VCaP (cell line): ENCODE data around the gene XRCC4.
"Not testable (repeated sequence)": the region's sequence is repeated elsewhere in the genome, so short reads cannot be mapped to it uniquely, and the experiment has no call there.

Experiments
- H3K27ac ChIP-seq: fragments of 450-650 bp; 2 replicates; pipeline ENCODE4 v1.5.1; 2017
- CTCF ChIP-seq: fragments of 450-650 bp; conservative IDR thresholded peaks from 2 replicates; pipeline ENCODE4 v1.5.1; 2017; ENCODE audit warnings: mild to moderate bottlenecking, moderate library complexity

XRCC4 gene

GRCh38 chr5:83348281-83348780 lies 271.0 kb downstream of the XRCC4 start:
- no peak overlapping the region for H3K27ac ChIP-seq
- TF ChIP-seq CTCF = no peak

DNA sequence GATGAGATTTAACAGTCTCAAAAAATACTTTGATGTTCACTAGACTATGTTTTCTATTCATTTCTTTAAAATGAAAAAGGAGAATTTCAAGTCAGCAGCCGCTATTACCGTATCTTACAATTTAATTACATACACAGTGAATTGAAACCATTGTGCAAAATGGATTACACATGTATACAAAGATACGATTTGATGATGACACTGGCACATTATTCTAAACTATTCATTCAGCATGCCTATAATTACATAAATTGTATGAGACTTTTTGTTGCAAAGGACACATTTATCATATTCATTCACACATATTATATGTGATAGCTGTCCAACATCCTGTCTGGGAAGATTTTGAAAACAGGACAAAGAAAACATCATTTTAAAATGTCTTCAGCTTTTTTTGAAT lies 275.9 kb downstream of the XRCC4 start:
- H3K27ac ChIP-seq = no peak overlapping the region
- no peak for TF ChIP-seq CTCF

DNA sequence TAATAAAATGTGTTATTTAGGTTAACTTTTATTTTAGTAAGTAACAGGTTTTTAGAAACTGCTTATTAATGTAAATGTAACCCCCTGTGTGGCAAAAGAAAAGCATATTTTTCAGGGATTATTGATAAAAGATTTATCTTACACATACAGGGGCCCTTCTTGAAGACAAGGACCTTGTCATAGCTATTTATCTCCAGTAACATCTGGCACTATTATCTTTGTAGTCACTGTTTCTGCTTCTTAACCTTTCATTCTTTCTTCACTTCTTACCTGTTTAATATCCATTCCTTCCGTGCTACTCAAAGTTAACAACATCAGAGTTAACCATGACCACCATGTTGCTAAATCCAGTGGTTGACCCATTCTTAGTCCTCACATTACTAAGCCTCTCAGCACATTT lies 276.4 kb downstream of the XRCC4 start:
- H3K27ac ChIP-seq = no peak overlapping the region
- no peak for TF ChIP-seq CTCF

DNA sequence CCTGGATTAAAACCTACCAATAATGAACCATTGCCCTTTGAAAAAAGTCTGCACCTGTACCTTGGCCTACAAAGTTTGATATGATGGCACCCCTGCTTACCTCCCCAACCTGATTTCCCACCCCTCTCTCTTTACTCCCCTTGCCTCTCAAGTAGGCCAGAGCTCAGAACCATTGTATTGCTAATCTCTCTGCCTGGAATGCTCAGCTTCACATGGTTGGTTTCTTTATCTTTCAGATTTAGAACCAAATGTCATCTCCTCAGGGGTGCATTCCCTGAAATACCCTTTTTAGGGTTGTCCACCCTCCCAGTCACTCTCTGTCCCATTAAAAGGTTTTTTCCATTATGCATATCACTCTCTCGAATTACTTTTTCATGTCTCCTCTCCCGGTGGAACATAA lies 277.6 kb downstream of the XRCC4 start:
- H3K27ac ChIP-seq = no peak overlapping the region
- no peak for TF ChIP-seq CTCF

DNA sequence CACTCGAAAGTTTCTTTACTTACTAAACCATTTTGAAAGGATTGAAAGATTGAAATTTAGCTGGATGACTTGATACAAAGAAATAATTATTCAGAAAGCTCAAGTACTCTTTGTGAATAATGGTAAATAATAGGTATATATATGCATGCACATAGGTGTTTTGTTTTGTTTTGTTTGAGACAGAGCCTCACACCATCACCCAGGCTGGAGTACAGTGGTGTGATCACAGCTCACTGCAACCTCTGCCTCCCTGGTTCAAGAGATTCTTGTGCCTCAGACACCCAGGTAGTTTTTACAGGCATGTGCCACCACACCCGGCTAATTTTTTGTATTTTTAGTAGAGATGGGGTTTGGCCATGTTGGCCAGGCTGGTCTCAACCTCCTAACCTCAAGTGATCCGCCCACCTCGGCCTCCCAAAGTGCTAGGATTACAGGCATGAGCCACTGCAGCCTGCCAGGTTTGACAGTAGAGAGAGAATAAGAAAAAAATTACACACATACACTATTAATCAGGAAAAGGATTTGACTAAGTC lies 278.2 kb downstream of the XRCC4 start:
- not testable (repeated sequence) for H3K27ac ChIP-seq

DNA sequence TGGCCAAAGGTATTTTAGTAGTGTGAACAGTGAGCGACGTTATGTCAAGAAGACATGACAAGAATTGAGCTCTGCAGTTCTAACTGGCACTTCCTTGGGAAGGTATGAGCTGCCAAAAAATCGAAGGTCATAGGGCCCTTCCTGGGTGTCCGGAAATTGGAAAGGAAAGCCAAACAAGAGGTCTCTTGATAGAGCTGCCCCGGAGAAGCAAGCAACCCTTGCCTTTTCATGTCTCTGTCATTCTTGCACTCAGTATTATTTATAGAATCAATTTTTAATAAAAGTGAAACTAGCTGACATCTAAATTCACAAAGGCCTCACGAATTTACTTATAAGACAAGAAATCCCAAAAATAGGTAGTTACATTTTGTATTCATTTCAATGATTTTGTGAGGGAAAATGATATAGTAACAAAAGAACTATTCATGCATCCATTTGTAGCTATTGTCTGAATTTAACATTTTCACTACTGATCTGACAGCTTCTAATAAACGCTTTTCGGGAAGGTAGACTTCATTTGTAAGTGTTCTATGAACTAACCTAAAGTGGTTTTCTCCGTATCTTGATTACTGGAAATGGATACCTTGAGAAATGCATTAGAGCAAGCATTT lies 280.4 kb downstream of the XRCC4 start:
- H3K27ac ChIP-seq = no peak overlapping the region
- no peak for TF ChIP-seq CTCF

DNA sequence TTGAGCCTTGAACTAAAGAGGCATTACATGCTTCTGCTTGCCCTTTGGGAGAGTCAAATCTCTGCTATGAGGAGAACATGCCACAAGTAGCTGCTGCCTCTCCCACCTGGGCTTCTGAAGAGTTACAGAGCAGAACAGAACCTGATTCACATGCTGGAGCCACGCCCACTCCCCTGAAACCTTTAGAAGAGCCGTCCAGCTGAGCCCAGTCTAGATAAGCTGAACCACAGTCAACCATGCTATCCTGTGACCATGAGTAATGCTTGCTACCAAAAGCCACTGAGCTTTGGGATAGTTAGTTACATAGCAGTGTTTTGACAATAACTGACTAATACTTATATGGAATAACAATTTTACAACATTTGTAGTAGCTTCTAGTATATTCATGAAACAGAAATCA lies 283.2 kb downstream of the XRCC4 start:
- TF ChIP-seq CTCF = no peak
- no peak overlapping the region for H3K27ac ChIP-seq

- TF ChIP-seq CTCF = no peak
- no peak overlapping the region for H3K27ac ChIP-seq
Measured at GRCh38 chr5:83362526-83362925, 285.2 kb downstream of the XRCC4 start.
